Measurements from ENCODE around the gene SPOCK1.

SPOCK1 gene

GRCh38 chr5:137446615-137447014 lies 52.5 kb downstream of the SPOCK1 start:
- no peak for DNase-seq (ENCODE audit: low read depth, low spot score)
- ChIA-PET POLR2A (no interaction called here), CTCF (interaction anchor here (0.7 to 2.3 kb wide), 3 partner anchors 12 to 126 kb away, joined by 3 to 5 read pairs (median 4); no protein-coding TSS in a partner anchor)
- TF ChIP-seq CTCF (IDR thresholded peaks at IDR 0.05; ENCODE audit: insufficient read depth, low read length, missing control alignments), result no peak
- H3K4me3 ChIP-seq (ENCODE audit: low read depth, low read length), result no peak overlapping the region

GRCh38 chr5:137446151-137446550 lies 53.0 kb downstream of the SPOCK1 start:
- POLR2A ChIA-PET, result no interaction called here
- TF ChIP-seq CTCF (IDR thresholded peaks at IDR 0.05; ENCODE audit: insufficient read depth, low read length, missing control alignments), result no peak
- no peak for DNase-seq (ENCODE audit: low read depth, low spot score)
- no peak overlapping the region for H3K4me3 ChIP-seq (ENCODE audit: low read depth, low read length)
- CTCF ChIA-PET, result interaction anchor here (1.0 to 2.3 kb wide), 3 partner anchors 12 to 126 kb away, joined by 3 to 5 read pairs (median 4); no protein-coding TSS in a partner anchor

- no peak overlapping the region for H3K4me3 ChIP-seq (ENCODE audit: low read depth, low read length)
- ChIA-PET POLR2A (no interaction called here), CTCF (interaction anchor here (1.0 kb wide), 1 partner anchor 18 kb away, joined by 3 read pairs; no protein-coding TSS in a partner anchor)
- DNase-seq (ENCODE audit: low read depth, low spot score), result no peak
- no peak for TF ChIP-seq CTCF (IDR thresholded peaks at IDR 0.05; ENCODE audit: insufficient read depth, low read length, missing control alignments)
These were observed 56.5 kb downstream of the SPOCK1 start for GRCh38 chr5:137442660-137443059.

DNA sequence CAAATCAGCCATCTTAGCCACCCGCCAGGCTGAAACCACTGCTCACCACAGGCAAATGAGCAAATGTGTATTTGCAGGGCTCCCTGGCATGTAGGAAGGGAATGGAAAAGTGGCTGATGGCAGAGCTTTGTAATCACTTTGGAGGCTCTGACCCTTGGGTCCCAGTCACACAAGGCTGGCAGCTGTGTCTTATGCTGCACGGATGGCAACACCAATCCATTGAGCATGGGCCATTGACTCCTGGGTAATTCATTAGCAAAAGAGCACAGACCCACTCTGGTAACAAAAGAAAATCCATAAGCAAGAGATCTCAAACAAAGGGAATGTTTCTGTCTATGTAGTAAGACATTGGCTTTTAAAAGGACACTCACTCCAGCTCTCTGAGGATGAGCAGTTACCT lies 57.6 kb downstream of the SPOCK1 start:
- DNase-seq (ENCODE audit: low read depth, low spot score), result no peak
- CTCF ChIA-PET, result no interaction called here
- H3K4me3 ChIP-seq (ENCODE audit: low read depth, low read length), result no peak overlapping the region
- no peak for TF ChIP-seq CTCF (IDR thresholded peaks at IDR 0.05; ENCODE audit: insufficient read depth, low read length, missing control alignments)
- POLR2A ChIA-PET, result no interaction called here

DNA sequence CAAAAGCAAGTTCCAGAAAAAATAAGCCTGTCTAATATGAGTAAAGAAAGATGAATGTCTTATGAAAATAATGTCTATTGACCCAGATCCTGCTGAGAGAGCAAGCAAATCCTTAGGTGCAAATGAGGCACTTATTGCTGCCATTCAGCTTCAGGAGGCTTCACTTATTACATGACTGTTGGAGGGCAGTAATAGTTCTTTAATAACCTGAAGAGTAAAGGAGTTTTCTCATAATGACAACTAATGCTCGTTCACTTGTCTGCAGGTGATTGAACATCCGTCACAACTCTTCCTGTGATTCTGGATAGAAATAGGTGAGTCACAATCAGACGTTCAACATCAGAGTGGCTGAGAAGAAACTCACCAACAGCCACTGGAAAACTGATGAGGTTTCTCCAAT lies 58.3 kb downstream of the SPOCK1 start:
- POLR2A ChIA-PET, result no interaction called here
- H3K4me3 ChIP-seq (ENCODE audit: low read depth, low read length), result no peak overlapping the region
- no peak for TF ChIP-seq CTCF (IDR thresholded peaks at IDR 0.05; ENCODE audit: insufficient read depth, low read length, missing control alignments)
- DNase-seq (ENCODE audit: low read depth, low spot score), result no peak
- CTCF ChIA-PET, result interaction anchor here (1.1 kb wide), 1 partner anchor 11 kb away, joined by 4 read pairs; no protein-coding TSS in a partner anchor

- H3K4me3 ChIP-seq (ENCODE audit: low read depth, low read length), result no peak overlapping the region
- DNase-seq (ENCODE audit: low read depth, low spot score), result no peak
- TF ChIP-seq CTCF (IDR thresholded peaks at IDR 0.05; ENCODE audit: insufficient read depth, low read length, missing control alignments), result no peak
- CTCF ChIA-PET, result no interaction called here
- POLR2A ChIA-PET, result interaction anchor here (0.6 kb wide), 1 partner anchor 77 kb away, joined by 3 read pairs; no protein-coding TSS in a partner anchor
These were observed 59.5 kb downstream of the SPOCK1 start for GRCh38 chr5:137439645-137440044.
